ENCODE data around the gene CASZ1.

The CASZ1 gene

DNA sequence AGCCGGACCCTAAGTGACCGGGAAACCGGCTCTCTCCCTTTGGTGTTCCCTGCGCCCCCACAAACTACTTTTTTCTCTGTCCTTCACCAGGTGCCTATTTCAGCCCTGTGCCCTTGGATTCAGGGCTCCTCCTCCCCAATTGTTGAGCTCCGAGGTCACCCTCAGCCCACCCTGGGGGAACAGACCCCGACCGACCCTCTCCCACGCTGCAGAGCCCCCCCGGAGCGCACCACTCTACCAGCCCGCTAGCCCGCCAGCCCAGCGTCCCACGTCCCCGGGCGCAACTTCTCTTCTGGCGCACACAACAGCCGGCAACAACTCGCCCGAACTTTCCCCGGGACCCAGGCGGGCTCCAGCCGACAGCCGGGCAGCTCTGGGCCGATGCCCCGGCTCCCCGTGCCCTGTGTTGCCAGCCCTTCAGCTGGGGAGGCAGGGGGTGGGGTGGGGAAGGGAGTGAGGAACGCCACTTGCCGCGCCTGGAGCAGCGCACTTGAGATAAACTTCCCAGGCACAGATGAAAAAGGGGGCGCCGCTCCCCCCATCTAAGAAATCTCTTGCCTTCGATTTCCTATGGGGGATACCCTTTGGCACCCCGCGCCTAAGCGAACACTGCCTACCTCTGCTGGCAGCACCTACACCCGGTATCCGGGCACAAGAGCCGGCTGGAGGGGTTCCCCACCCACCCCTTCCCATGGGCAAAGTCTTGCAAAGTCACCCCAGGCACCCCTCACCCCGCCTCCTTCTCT, 997 bp downstream of the CASZ1 start:
- Histone ChIP-seq H3K9me3 (ENCODE audit: control insufficient read depth, low read length) (no peaks in the 10 kb centered on the region), H3K4me3 (ENCODE audit: insufficient read depth, low read depth, low read length, poor library complexity, severe bottlenecking) (no peak overlapping the region), H3K4me1 (ENCODE audit: control insufficient read depth, insufficient read depth, low read length, poor library complexity, severe bottlenecking) (peaks cover 28% of the 10 kb centered on the region), H3K36me3 (ENCODE audit: control insufficient read depth, insufficient read depth, low read length) (no peaks in the 10 kb centered on the region), H3K27ac (ENCODE audit: insufficient read depth, low read length, poor library complexity, severe bottlenecking) (no peak overlapping the region), H3K27me3 (replicated peaks; ENCODE audit: control insufficient read depth, insufficient read depth, low read length, poor library complexity, severe bottlenecking) (peaks cover 36% of the 10 kb centered on the region)
- DNase-seq: no peak

DNA sequence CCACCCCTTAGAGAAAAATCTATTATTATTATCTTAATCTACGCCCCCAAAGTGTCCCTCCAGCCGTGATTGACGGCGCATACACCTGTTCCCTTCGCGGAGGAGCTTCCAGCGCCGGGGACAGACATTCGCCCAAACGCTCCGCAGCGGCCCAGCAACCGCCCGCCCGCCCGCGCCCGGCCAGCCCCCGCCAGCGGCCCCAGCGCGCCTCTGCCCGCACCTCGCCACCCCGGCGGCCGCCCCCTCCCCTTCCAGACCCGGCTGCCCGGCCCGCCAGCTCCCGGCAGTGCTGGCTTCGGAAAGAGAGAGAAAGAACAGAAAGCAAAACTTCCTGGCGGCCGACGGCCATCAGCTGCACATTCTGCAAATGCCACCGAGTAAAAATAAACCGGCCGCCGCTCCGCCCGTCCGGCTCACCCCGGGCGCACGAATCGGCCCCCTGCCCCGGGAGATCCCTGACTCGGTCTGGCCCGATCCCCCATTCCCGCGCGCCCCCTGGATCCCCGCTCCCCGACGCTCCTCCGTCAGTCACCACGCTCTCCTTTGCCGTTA, 1.6 kb downstream of the CASZ1 start:
- Histone ChIP-seq H3K9me3 (ENCODE audit: control insufficient read depth, low read length) (no peaks in the 10 kb centered on the region), H3K27me3 (replicated peaks; ENCODE audit: control insufficient read depth, insufficient read depth, low read length, poor library complexity, severe bottlenecking) (peaks cover 36% of the 10 kb centered on the region)
- no peak for DNase-seq

DNA sequence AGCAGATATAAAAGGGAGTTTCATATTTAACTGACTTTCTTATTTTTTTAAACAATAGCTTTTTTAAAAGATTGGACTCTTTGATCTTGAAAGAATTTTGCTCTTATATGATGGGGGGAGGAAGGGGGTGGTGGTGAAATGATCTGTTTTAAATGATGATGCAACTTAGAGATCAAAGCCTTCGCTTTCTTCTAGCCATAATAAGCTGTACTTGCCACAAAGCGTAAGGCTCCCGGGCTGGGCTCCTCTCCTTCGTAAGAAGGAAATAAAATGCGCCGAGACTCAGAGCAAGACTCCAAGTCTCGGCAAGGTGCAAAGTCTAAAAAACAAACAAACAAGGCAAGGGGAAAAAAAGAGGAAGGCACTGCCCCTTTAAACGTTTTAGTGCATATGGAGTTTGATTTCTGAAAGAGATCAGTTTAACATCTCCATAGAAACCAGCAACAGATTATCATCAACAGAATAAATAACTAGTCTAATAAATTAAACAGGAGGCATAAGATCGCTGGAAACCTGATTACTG, 3.3 kb downstream of the CASZ1 start:
- Histone ChIP-seq H3K27me3 (replicated peaks; ENCODE audit: control insufficient read depth, insufficient read depth, low read length, poor library complexity, severe bottlenecking) (peaks cover 36% of the 10 kb centered on the region), H3K36me3 (ENCODE audit: control insufficient read depth, insufficient read depth, low read length) (no peaks in the 10 kb centered on the region), H3K4me1 (ENCODE audit: control insufficient read depth, insufficient read depth, low read length, poor library complexity, severe bottlenecking) (peaks cover 28% of the 10 kb centered on the region), H3K27ac (ENCODE audit: insufficient read depth, low read length, poor library complexity, severe bottlenecking) (no peak overlapping the region), H3K9me3 (ENCODE audit: control insufficient read depth, low read length) (no peaks in the 10 kb centered on the region), H3K4me3 (ENCODE audit: insufficient read depth, low read depth, low read length, poor library complexity, severe bottlenecking) (no peak overlapping the region)
- DNase-seq: no peak

More for the DNA sequence above, 1.6 kb downstream of the CASZ1 start:
- Histone ChIP-seq H3K4me1 (ENCODE audit: control insufficient read depth, insufficient read depth, low read length, poor library complexity, severe bottlenecking) (peaks cover 28% of the 10 kb centered on the region), H3K4me3 (ENCODE audit: insufficient read depth, low read depth, low read length, poor library complexity, severe bottlenecking) (no peak overlapping the region), H3K27ac (ENCODE audit: insufficient read depth, low read length, poor library complexity, severe bottlenecking) (no peak overlapping the region), H3K36me3 (ENCODE audit: control insufficient read depth, insufficient read depth, low read length) (no peaks in the 10 kb centered on the region)

DNA sequence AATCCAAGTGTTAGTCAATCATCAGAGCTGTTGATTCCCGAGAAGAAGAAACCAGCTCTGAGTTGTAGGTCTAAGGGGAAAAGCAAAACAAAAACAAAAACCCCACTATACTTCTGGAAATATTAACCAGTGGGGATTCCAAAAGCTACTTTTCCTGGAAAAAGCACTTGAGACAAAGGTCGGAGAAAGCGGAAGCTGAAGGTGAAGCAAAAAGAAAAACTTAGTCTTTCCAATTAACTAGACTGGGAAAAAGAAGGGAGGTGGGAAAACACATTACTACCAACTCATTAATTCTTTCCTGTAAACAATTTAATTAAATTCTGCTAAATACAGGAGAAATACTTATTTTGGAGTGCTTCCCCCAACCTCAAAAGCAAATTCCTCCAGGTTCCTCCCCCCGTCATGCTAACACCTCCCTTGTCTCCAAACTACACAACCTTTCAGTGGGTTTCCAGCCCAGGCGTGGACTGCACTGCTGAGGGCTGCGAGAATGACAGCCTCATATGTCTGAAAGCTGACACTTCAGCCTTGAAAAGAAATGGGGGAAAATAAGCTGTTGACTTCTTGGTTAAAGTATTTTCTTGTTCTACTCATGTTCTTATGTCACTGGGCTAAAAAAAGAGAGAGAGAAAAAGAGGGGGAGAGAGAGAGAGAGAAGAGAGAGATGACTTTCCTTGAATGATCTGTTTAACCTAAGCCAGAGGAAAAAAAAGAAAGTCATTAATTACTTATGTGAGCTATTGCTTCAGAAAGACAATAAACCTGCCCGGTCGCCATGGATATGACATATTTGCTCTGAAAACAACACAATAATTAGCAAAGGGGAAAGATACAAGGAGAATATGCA, 5.1 kb downstream of the CASZ1 start:
- Histone ChIP-seq H3K4me1 (ENCODE audit: control insufficient read depth, insufficient read depth, low read length, poor library complexity, severe bottlenecking) (peaks cover 23% of the 10 kb centered on the region), H3K4me3 (ENCODE audit: insufficient read depth, low read depth, low read length, poor library complexity, severe bottlenecking) (no peak overlapping the region), H3K9me3 (ENCODE audit: control insufficient read depth, low read length) (no peaks in the 10 kb centered on the region), H3K27ac (ENCODE audit: insufficient read depth, low read length, poor library complexity, severe bottlenecking) (no peak overlapping the region), H3K36me3 (ENCODE audit: control insufficient read depth, insufficient read depth, low read length) (no peaks in the 10 kb centered on the region), H3K27me3 (replicated peaks; ENCODE audit: control insufficient read depth, insufficient read depth, low read length, poor library complexity, severe bottlenecking) (peaks cover 31% of the 10 kb centered on the region)
- no peak for DNase-seq

DNA sequence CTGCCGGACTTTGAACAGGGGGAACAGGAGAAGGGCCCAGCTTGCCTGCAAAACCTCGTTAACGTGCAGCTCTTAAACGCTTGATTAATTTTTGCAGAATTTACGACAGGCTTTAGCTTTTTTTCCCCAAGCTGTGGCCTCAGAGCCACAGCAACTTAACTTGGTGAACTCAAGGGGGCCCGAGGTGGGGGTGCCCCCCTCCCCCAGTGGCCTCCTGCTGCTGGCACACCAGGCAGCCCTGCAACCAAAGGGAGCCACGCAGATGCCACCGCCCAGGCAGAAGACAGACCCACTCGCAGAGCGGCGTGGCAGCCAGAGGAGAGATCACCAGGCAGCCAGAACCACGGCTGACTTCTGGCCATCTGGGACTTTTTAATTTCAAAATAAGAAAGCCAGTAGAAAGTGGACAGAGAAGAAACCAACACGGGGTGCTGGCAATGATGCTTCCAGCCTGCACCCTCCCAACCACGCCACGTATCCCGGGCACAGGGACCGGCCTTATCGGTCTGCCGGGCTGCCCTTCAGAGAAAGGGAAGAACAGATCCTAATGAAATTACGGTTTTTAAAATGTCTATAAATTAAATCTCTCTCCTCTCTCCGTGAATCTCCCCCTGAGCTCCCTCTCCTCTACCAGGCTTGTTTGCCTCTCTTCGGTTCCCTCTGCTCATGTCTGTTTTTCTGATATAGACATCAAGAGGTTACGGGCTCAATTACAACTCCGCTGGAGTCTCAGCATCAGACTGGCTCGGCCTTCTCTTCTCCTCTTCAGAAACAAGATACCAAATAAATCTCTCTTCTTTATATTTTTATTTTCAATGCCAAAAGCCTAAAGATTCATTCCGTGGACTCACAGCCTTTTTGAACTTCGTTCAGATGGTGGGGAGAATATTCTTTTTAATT, 6.4 kb downstream of the CASZ1 start:
- H3K9me3 ChIP-seq (ENCODE audit: control insufficient read depth, low read length): no peaks in the 10 kb centered on the region
- no peak overlapping the region for H3K27ac ChIP-seq (ENCODE audit: insufficient read depth, low read length, poor library complexity, severe bottlenecking)
- H3K27me3 ChIP-seq (replicated peaks; ENCODE audit: control insufficient read depth, insufficient read depth, low read length, poor library complexity, severe bottlenecking): peaks cover 18% of the 10 kb centered on the region
- no peak for DNase-seq
- H3K4me1 ChIP-seq (ENCODE audit: control insufficient read depth, insufficient read depth, low read length, poor library complexity, severe bottlenecking): peaks cover 10% of the 10 kb centered on the region
- no peaks in the 10 kb centered on the region for H3K36me3 ChIP-seq (ENCODE audit: control insufficient read depth, insufficient read depth, low read length)
- H3K4me3 ChIP-seq (ENCODE audit: insufficient read depth, low read depth, low read length, poor library complexity, severe bottlenecking): no peak overlapping the region

DNA sequence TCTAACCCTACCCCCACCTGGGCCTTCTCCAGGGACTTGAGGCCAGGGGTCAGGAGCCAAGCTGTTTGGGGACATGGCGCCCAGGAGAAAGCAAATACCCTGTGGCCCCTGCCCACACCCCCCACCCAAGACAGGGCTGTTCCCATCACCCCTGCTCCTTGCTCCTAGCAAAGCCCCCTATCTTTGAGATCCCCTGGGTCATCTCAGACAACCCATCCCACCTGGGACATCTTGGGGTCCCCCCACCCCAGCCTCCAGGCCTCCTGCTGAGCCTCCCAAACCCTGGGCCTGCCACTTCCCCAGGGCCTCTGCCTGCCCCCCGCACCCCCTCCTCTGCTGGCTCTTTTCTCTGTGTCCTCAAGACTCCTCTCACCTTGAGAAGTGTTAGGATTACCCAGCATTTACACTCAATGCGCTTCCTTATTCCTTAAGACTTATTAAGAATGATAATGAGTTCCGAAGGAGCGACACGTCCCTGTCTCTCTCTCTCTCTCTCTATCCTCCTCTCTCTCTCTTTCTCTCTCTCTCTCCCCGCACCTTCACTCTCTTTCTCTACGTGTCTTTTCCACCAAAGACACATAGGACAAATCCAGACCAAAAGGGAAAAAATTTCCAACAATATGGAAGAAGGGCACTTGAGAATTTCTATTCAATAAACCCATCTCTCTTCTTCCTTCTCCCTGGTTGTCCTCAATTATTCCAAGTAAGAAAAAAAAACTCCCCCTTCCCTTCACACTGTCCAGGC, 7.2 kb downstream of the CASZ1 start:
- H3K4me3 ChIP-seq (ENCODE audit: insufficient read depth, low read depth, low read length, poor library complexity, severe bottlenecking): no peak overlapping the region
- DNase-seq: no peak
- H3K9me3 ChIP-seq (ENCODE audit: control insufficient read depth, low read length): no peaks in the 10 kb centered on the region
- H3K4me1 ChIP-seq (ENCODE audit: control insufficient read depth, insufficient read depth, low read length, poor library complexity, severe bottlenecking): peaks cover 6% of the 10 kb centered on the region
- H3K27me3 ChIP-seq (replicated peaks; ENCODE audit: control insufficient read depth, insufficient read depth, low read length, poor library complexity, severe bottlenecking): peaks cover 17% of the 10 kb centered on the region
- no peaks in the 10 kb centered on the region for H3K36me3 ChIP-seq (ENCODE audit: control insufficient read depth, insufficient read depth, low read length)
- H3K27ac ChIP-seq (ENCODE audit: insufficient read depth, low read length, poor library complexity, severe bottlenecking): no peak overlapping the region

DNA sequence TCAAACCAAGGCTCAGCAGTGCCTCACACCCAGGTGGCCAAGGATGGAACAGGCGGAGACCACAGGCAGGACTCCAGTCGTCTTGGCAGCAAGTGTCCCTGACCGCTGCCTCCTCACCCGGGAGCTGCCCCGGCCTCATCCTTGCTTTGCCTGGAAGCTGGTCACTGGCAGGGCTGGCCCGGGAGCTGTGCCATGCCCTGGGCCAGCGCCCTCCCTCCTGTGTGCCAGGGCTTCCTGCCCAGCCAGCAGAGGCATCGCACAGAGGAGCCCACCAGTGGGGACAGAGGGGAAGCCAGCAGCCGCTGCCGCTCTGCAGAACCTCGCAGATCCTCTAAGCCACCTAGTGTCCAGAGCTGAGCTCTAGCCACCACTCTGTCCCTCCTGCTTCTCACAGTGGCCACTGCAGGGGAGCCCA, 7.8 kb downstream of the CASZ1 start:
- H3K4me1 ChIP-seq (ENCODE audit: control insufficient read depth, insufficient read depth, low read length, poor library complexity, severe bottlenecking): no peaks in the 10 kb centered on the region
- H3K27me3 ChIP-seq (replicated peaks; ENCODE audit: control insufficient read depth, insufficient read depth, low read length, poor library complexity, severe bottlenecking): peaks cover 13% of the 10 kb centered on the region
- H3K4me3 ChIP-seq (ENCODE audit: insufficient read depth, low read depth, low read length, poor library complexity, severe bottlenecking): no peak overlapping the region
- H3K36me3 ChIP-seq (ENCODE audit: control insufficient read depth, insufficient read depth, low read length): no peaks in the 10 kb centered on the region
- no peak for DNase-seq
- no peaks in the 10 kb centered on the region for H3K9me3 ChIP-seq (ENCODE audit: control insufficient read depth, low read length)
- no peak overlapping the region for H3K27ac ChIP-seq (ENCODE audit: insufficient read depth, low read length, poor library complexity, severe bottlenecking)

DNA sequence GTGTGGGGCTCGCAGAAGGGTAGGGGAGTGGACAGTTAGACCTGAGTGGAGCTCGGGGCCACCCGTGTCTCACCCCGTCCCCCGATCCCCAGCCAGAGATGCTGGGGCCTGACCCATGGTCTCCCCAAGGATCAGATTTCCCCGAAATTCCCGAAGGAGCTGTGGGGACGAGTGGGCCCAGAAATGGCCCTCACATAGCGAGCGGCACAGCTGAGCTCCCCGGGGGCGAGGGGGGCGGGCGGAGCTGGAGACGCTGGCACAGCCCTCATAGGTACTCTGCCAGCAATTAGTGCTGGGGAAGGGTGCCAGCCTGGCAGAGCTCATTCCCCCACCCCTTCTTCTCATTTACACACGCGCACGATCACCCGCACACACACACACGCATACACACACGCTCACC, 9.2 kb downstream of the CASZ1 start:
- Histone ChIP-seq H3K4me1 (ENCODE audit: control insufficient read depth, insufficient read depth, low read length, poor library complexity, severe bottlenecking) (no peaks in the 10 kb centered on the region), H3K4me3 (ENCODE audit: insufficient read depth, low read depth, low read length, poor library complexity, severe bottlenecking) (no peak overlapping the region), H3K36me3 (ENCODE audit: control insufficient read depth, insufficient read depth, low read length) (no peaks in the 10 kb centered on the region), H3K27me3 (replicated peaks; ENCODE audit: control insufficient read depth, insufficient read depth, low read length, poor library complexity, severe bottlenecking) (peaks cover 4% of the 10 kb centered on the region), H3K9me3 (ENCODE audit: control insufficient read depth, low read length) (no peaks in the 10 kb centered on the region), H3K27ac (ENCODE audit: insufficient read depth, low read length, poor library complexity, severe bottlenecking) (no peak overlapping the region)
- DNase-seq: no peak

Data from effector memory CD4-positive, alpha-beta T cell (primary cell).